ENCODE data around the gene MTMR4. TPM values are rescaled to one million over a fixed set of nuclear protein-coding genes. Genes with fewer than 3 reads are reported as not detected.

MTMR4 gene
- total RNA-seq, 1 donor from 2014 or later = 30.2 TPM

DNA sequence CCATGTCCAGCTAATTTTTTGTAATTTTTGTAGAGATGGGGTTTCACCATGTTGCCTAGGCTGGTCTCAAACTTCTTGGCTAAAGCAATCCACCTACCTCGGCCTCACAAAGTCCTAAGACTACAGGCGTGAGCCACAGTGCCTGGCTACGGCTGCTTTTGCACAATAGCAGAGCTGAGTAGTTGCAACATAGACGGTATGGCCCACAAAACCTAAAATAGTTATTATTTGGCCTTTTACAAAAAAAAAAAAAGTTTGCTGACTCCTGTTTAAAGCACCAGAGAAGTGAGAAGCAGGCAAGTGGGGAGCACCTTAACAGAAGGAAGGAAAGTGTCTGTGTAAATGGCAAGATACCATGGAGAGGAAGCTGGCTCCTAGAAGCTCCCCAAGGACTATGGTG is 20.9 kb downstream of the MTMR4 start:
- Mint-ChIP-seq H3K27ac (ENCODE audit: unreplicated experiment) (no peak overlapping the region), H3K27me3 (ENCODE audit: low read depth) (no peaks in the 10 kb centered on the region), H3K9me3 (ENCODE audit: low read depth) (no peaks in the 10 kb centered on the region), H3K36me3 (ENCODE audit: low read depth) (peaks cover 52% of the 10 kb centered on the region), H3K4me3 (ENCODE audit: unreplicated experiment) (no peak overlapping the region), H3K4me1 (ENCODE audit: low read depth) (no peaks in the 10 kb centered on the region)
- TF ChIP-seq, protein P1, sequence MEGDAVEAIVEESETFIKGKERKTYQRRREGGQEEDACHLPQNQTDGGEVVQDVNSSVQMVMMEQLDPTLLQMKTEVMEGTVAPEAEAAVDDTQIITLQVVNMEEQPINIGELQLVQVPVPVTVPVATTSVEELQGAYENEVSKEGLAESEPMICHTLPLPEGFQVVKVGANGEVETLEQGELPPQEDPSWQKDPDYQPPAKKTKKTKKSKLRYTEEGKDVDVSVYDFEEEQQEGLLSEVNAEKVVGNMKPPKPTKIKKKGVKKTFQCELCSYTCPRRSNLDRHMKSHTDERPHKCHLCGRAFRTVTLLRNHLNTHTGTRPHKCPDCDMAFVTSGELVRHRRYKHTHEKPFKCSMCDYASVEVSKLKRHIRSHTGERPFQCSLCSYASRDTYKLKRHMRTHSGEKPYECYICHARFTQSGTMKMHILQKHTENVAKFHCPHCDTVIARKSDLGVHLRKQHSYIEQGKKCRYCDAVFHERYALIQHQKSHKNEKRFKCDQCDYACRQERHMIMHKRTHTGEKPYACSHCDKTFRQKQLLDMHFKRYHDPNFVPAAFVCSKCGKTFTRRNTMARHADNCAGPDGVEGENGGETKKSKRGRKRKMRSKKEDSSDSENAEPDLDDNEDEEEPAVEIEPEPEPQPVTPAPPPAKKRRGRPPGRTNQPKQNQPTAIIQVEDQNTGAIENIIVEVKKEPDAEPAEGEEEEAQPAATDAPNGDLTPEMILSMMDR (IDR thresholded peaks at IDR 0.05) = no peak
- DNase-seq (ENCODE audit: low spot score) = no peak

DNA sequence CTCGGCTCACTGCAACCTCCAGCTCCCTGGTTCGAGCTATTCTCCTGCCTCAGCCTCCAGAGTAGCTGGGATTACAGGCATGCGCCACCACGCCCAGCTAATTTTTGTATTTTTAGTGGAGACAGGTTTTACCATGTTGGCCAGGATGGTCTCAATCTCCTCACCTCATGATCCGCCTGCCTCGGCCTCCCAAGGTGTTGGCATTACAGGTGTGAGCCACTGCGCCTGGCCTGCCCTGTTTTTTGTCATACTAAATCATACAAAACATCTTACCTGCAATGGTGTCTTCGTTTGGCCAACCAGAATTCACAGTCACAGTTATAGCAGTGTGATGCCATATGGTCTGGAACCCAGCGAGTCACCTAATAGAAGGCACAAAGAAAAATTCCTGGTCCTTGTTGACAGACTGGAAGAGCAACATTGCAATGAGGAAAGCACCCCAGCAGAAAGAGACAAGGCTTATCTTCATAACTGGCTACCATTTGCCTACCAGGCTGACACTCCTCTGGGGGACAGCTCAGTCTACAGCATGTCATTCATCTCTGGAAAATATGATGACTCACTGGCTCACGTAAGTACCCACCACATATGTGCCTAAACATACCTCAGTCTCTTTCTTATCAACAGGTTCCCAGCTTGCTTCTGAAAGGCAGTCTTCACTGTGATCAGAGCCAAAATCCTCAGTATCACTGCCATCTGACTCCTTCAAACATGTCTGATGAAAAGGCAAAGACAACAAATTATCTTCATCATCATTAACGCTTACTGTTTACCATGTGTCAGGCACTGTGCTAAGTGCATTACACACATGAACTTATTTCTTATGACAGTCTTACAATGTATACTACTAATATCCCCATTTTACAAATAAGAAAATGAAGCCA is 22.0 kb downstream of the MTMR4 start:
- peaks cover 49% of the 10 kb centered on the region for H3K36me3 Mint-ChIP-seq (ENCODE audit: low read depth)
- H3K27ac Mint-ChIP-seq (ENCODE audit: unreplicated experiment) = no peak overlapping the region
- H3K4me1 Mint-ChIP-seq (ENCODE audit: low read depth) = no peaks in the 10 kb centered on the region
- no peak for DNase-seq (ENCODE audit: low spot score)
- no peaks in the 10 kb centered on the region for H3K27me3 Mint-ChIP-seq (ENCODE audit: low read depth)
- TF ChIP-seq, protein P1 (IDR thresholded peaks at IDR 0.05) = no peak
- H3K4me3 Mint-ChIP-seq (ENCODE audit: unreplicated experiment) = no peak overlapping the region
- H3K9me3 Mint-ChIP-seq (ENCODE audit: low read depth) = no peaks in the 10 kb centered on the region

DNA sequence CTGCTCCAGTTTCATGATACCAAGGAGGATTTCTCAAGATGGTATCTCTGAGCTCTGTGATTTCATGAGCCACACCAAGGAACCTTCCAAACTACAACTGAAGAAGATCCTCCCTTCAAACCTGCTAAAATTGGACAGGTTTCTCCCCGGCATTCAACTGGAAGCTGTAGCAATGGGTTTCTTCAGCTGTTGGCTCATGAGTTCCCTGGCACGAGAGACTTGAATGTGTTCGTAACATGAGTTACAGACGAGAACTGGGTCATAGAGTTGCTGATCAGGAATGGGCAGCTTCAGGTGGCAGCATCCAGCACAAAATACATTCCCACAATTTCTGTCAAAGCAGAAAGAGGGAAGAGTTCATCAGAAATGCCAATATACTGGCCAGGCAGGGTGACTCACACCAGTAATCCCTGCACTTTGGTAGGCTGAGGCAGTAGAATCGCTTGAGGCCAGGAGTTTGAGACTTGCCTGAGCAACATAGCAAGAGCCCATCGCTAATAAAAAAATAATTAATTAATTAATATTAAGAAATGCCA is 22.9 kb downstream of the MTMR4 start:
- Mint-ChIP-seq H3K4me1 (ENCODE audit: low read depth) (no peaks in the 10 kb centered on the region), H3K36me3 (ENCODE audit: low read depth) (peaks cover 48% of the 10 kb centered on the region), H3K4me3 (ENCODE audit: unreplicated experiment) (no peak overlapping the region), H3K27me3 (ENCODE audit: low read depth) (no peaks in the 10 kb centered on the region), H3K9me3 (ENCODE audit: low read depth) (no peaks in the 10 kb centered on the region), H3K27ac (ENCODE audit: unreplicated experiment) (no peak overlapping the region)
- DNase-seq (ENCODE audit: low spot score) = no peak
- TF ChIP-seq, protein P1 (IDR thresholded peaks at IDR 0.05) = no peak

DNA sequence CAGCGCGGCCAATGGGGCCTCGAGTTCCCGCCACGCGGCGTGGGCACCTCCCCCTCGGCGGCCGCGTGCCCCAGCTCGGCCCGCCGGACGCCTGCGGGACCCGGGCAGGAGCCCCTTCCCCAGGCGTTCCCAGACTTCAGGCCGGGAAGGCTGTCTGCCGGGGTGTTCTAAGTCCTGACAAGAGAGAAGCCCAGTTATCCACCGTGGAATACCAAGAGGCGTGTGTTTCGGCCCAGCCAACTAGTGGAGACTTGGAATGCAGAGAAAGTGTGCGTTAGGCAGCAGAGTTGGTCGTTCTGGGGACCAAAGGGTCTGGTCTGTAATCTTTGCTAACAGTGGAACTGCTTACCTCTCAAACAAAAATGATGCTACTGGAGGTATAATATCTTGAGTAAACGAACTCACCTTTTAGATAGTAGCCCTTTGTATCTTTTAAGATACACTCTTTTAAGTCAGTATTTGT is 26.0 kb downstream of the MTMR4 start:
- Mint-ChIP-seq H3K4me1 (ENCODE audit: low read depth) (no peaks in the 10 kb centered on the region), H3K27ac (ENCODE audit: unreplicated experiment) (no peak overlapping the region), H3K27me3 (ENCODE audit: low read depth) (no peaks in the 10 kb centered on the region), H3K9me3 (ENCODE audit: low read depth) (no peaks in the 10 kb centered on the region), H3K36me3 (ENCODE audit: low read depth) (peaks cover 26% of the 10 kb centered on the region), H3K4me3 (ENCODE audit: unreplicated experiment) (no peak overlapping the region)
- no peak for DNase-seq (ENCODE audit: low spot score)
- TF ChIP-seq, protein P1 (IDR thresholded peaks at IDR 0.05) = no peak

DNA sequence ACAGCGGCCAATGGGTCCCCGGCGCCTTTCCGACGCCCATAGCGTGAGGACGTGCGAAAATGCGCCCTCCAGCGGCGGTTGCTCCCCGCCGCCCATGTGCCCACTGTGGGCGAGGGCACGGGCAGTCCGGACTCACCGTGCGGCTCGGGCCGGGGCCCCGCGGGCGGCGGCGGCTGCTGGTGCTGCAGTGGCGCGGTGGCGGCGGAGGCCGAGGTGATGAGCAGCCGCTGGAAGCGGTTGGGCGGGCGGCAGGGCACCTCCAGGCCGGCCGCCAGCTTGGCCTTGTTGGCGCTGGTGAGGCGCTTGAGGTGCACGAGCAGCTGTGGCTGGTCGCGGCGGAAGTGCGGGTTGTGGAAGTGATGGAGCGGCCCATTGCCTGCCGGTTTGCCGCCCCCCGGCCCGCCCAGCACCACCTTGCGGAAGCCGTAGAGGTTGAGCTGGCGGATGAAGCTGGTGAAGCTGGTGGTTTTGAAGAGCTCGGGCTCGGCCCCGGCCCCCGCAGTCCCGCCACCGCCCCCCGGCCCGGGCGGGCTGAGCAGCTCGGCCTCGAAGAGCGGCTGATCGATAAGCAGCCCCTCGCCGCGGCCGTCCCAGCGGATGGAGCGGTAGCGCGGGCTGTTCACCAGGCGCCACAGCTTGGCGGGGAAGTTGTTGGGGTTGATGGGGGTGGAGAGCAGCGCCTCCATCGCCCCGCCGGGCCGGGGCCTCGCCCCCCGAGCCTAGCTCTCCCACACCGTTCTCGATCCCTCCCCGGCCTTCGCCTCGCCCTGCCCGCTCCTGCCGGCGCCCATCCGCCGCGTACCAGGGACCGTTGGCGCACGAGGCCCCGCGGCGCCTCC is 26.6 kb downstream of the MTMR4 start, which contains the start of gene HSF5:
Gene HSF5 (minus strand): TSS at position 820 of the 839 bp plus-strand sequence. CDS start 134 bp downstream, at position 686.
- H3K27me3 Mint-ChIP-seq (ENCODE audit: low read depth) = no peaks in the 10 kb centered on the region
- no peaks in the 10 kb centered on the region for H3K4me1 Mint-ChIP-seq (ENCODE audit: low read depth)
- H3K27ac Mint-ChIP-seq (ENCODE audit: unreplicated experiment) = no peak within 1 kb of the TSS
- H3K36me3 Mint-ChIP-seq (ENCODE audit: low read depth) = peaks cover 24% of the 10 kb centered on the region
- TF ChIP-seq, protein P1 (IDR thresholded peaks at IDR 0.05) = no peak
- H3K9me3 Mint-ChIP-seq (ENCODE audit: low read depth) = no peaks in the 10 kb centered on the region
- DNase-seq (ENCODE audit: low spot score) = no peak
- H3K4me3 Mint-ChIP-seq (ENCODE audit: unreplicated experiment) = no peak within 1 kb of the TSS

Data from chondrocyte (in vitro differentiated cells).